B cell (primary cell): Measurements from ENCODE around the gene SPECC1. TPM values are rescaled to one million over a fixed set of nuclear protein-coding genes. Genes with fewer than 3 reads are reported as not detected.

Experiments used
- ATAC-seq: fragments of 200-7000 bp; cut with Tn5 transposase; one replicate; pipeline ENCODE4 v1.10.0; 2021; ENCODE audit warnings: low read depth, mild to moderate bottlenecking, moderate number of reproducible peaks, moderate library complexity
- CTCF ChIA-PET: fragments of 350-600 bp; sonication (Branson Sonifier 250); formaldehyde crosslinking; loops from one replicate; lab custom pipeline; 2021; ENCODE audit warnings: antibody characterized with exemption, inconsistent platforms; lab: Charles Lee
- POLR2A ChIA-PET: fragments of 350-600 bp; sonication (Branson Sonifier 250); formaldehyde crosslinking; loops from one replicate; lab custom pipeline; 2021; ENCODE audit warnings: antibody characterized with exemption; lab: Charles Lee
- DNase-seq: peaks from one replicate; pipeline ENCODE4 v3.0.0; 2013
- H2AFZ ChIP-seq: 2 replicates; pipeline ENCODE4 v1.6.1; 2012; ENCODE audit warnings: mild to moderate bottlenecking, low read depth, low read length; ENCODE audit not compliant: insufficient read depth, poor library complexity, severe bottlenecking
- H3K27ac ChIP-seq, 2 donors: 1 replicate in 1 of 2; 2 replicates in 1 of 2; pipeline ENCODE4 v1.5.1; 2012 to 2013; ENCODE audit warnings: low read length in 2 of 2, mild to moderate bottlenecking in 2 of 2, moderate library complexity in 1 of 2
- H3K27me3 ChIP-seq, 4 experiments: fragments of 200-600 bp in 1 of 4; sonication (generic) in 1 of 4; replicated peaks in 1 of 4; 1 replicate in 2 of 4; 2 replicates in 2 of 4; pipeline versions ENCODE4 v1.6.1 to v1.7.0; 2013 to 2016; ENCODE audit warnings: low read length in 3 of 4, mild to moderate bottlenecking in 2 of 4, mixed read lengths in 1 of 4, moderate library complexity in 1 of 4; ENCODE audit not compliant: insufficient read depth in 4 of 4, control insufficient read depth in 3 of 4; ENCODE audit errors: control extremely low read depth in 1 of 4
- H3K36me3 ChIP-seq, 2 experiments: replicated peaks in 1 of 2; 1 replicate in 1 of 2; 2 replicates in 1 of 2; pipeline versions ENCODE4 v1.6.1 to v1.7.1; 2013; ENCODE audit warnings: low read length in 1 of 2; ENCODE audit not compliant: insufficient read depth in 2 of 2, control insufficient read depth in 1 of 2; ENCODE audit errors: control extremely low read depth in 1 of 2, extremely low read depth in 1 of 2
- H3K4me1 ChIP-seq, 2 donors: fragments of 200-600 bp in 1 of 2; sonication (generic) in 1 of 2; 1 replicate in 1 of 2; 2 replicates in 1 of 2; pipeline versions ENCODE4 v1.5.1 to v1.6.1; 2013 to 2017; ENCODE audit warnings: low read length in 2 of 2; ENCODE audit not compliant: control insufficient read depth in 2 of 2, insufficient read depth in 2 of 2
- H3K4me2 ChIP-seq: replicated peaks from 2 replicates; pipeline ENCODE3; 2012; ENCODE audit warnings: mild to moderate bottlenecking, low read depth, low read length; ENCODE audit not compliant: poor library complexity, severe bottlenecking
- H3K4me3 ChIP-seq, 5 experiments: fragments of 200-600 bp in 1 of 5; sonication (generic) in 1 of 5; 1 replicate in 3 of 5; 2 replicates in 2 of 5; pipeline versions ENCODE4 v1.5.1 to v1.7.0; 2011 to 2016; ENCODE audit warnings: low read length in 4 of 5, mild to moderate bottlenecking in 4 of 5, low read depth in 2 of 5, control low read depth in 1 of 5, moderate library complexity in 1 of 5; ENCODE audit not compliant: insufficient read depth in 1 of 5; ENCODE audit errors: control extremely low read depth in 1 of 5, extremely low read depth in 1 of 5
- H3K79me2 ChIP-seq: fragments of 200-600 bp; sonication (generic); one replicate; pipeline ENCODE4 v1.6.0; 2016; ENCODE audit warnings: low read length; ENCODE audit not compliant: control insufficient read depth, insufficient read depth
- H3K9ac ChIP-seq: fragments of 200-600 bp; sonication (generic); 2 replicates; pipeline ENCODE4 v1.6.1; 2017; ENCODE audit warnings: mild to moderate bottlenecking, low read length, moderate library complexity
- H3K9me3 ChIP-seq, 3 donors: one replicate each; pipeline versions ENCODE4 v1.6.1 to v1.7.1; 2013; ENCODE audit warnings: low read length in 2 of 3; ENCODE audit not compliant: control insufficient read depth in 2 of 3, insufficient read depth in 1 of 3; ENCODE audit errors: control extremely low read depth in 1 of 3
- H4K20me1 ChIP-seq: 2 replicates; pipeline ENCODE4 v1.6.0; 2012; ENCODE audit warnings: mild to moderate bottlenecking, low read length; ENCODE audit not compliant: insufficient read depth, control insufficient read depth, poor library complexity, severe bottlenecking
- H3K27ac Mint-ChIP-seq: one replicate; pipeline ENCODE4 v1.8.0; 2021; ENCODE audit warnings: mixed read lengths
- H3K27me3 Mint-ChIP-seq: one replicate; pipeline ENCODE4 v1.8.0; 2021; ENCODE audit warnings: mixed read lengths
- H3K4me1 Mint-ChIP-seq: one replicate; pipeline ENCODE4 v1.8.0; 2021; ENCODE audit warnings: mixed read lengths
- H3K4me3 Mint-ChIP-seq: one replicate; pipeline ENCODE4 v1.8.0; 2021; ENCODE audit warnings: mixed read lengths
- H3K9me3 Mint-ChIP-seq: one replicate; pipeline ENCODE4 v1.8.0; 2022; ENCODE audit warnings: mixed read lengths; ENCODE audit not compliant: insufficient read depth
- EZH2 ChIP-seq: IDR thresholded peaks from 2 replicates; pipeline ENCODE4 v1.6.1; 2012; ENCODE audit warnings: borderline replicate concordance, low read depth, mild to moderate bottlenecking, moderate library complexity, low read length; ENCODE audit not compliant: insufficient read depth, poor library complexity, severe bottlenecking
- WGBS: methylation state at CpG from one replicate; pipeline ENCODE4 v1.1.5; 2013; ENCODE audit warnings: missing lambda C conversion rate; ENCODE audit not compliant: insufficient coverage; 5-methylcytosine and 5-hydroxymethylcytosine counted together
- intact Hi-C: fragments of 100-400 bp; cut with micrococcal nuclease; formaldehyde crosslinking; loops from one replicate; pipeline ENCODE4 v1.10.0; 2022
- polyA plus RNA-seq: library from polyadenylated mRNA; depleted of rRNA; stranded (reverse); fragments of >200 nt; gene quantifications from 2 replicates; pipeline ENCODE4 v1.2.3, GENCODE V29; 2012
- total RNA-seq, 2 donors: library from RNA; stranded (reverse); fragments of 120-200 nt in 1 of 2; gene quantifications; 1 replicate in 1 of 2; 2 replicates in 1 of 2; pipeline versions ENCODE4 v1.2.3 to v1.2.4, GENCODE V29; 2013 to 2022
- TF ChIP-seq, protein P1 (sequence below): fragments of 200-600 bp; IDR thresholded peaks from one replicate; pipeline ENCODE4 v1.8.0; 2022; ENCODE audit warnings: antibody characterized with exemption, mild to moderate bottlenecking

SPECC1 gene
- total and polyA plus RNA-seq, 2 donors (not counting 1 experiment from before 2014, with no cell fraction given) = 4.6 to 7.4 TPM

DNA sequence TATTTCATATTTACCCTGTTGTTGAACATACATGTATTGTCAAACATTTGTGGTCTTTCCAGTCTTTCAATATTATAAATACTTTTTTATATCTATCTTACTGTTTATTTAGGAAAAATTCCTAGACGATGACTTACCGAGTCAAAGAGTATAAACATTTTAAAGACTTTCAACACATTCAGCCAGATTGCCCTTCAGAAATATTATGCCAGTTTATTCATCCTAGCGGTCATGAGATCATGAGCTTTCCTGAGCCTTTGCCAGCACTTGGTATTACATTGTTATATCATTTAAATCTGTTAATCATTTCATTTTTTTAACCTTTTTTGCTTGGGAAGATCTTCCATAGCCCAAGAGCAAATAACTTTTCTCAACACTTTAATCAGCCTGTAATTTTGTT lies 197.4 kb downstream of the SPECC1 start:
- Mint-ChIP-seq H3K27me3 (no peaks in the 10 kb centered on the region), H3K4me1 (peaks cover 2% of the 10 kb centered on the region), H3K4me3 (no peak overlapping the region), H3K9me3 (no peaks in the 10 kb centered on the region), H3K27ac (no peak overlapping the region)
- no peak overlapping the region for H2AFZ ChIP-seq
- H3K27me3 ChIP-seq = no peaks in the 10 kb centered on the region
- ChIA-PET POLR2A (no interaction called here), CTCF (interaction anchor here (0.5 kb wide), 1 partner anchor 17 kb away, joined by 4 read pairs; no protein-coding TSS in a partner anchor)
- H3K9ac ChIP-seq = no peak overlapping the region
- H3K36me3 ChIP-seq = no peaks in the 10 kb centered on the region
- H3K4me1 ChIP-seq = no peaks in the 10 kb centered on the region
- no peaks in the 10 kb centered on the region for H4K20me1 ChIP-seq
- no peaks in the 10 kb centered on the region for H3K79me2 ChIP-seq
- peaks cover 0 to 1% (median 0%) of the 10 kb centered on the region in 3 donors for H3K9me3 ChIP-seq
- H3K4me2 ChIP-seq = no peak overlapping the region
- ATAC-seq (no peak), DNase-seq (no peak)
- TF ChIP-seq EZH2 = no peak
- TF ChIP-seq, protein P1, sequence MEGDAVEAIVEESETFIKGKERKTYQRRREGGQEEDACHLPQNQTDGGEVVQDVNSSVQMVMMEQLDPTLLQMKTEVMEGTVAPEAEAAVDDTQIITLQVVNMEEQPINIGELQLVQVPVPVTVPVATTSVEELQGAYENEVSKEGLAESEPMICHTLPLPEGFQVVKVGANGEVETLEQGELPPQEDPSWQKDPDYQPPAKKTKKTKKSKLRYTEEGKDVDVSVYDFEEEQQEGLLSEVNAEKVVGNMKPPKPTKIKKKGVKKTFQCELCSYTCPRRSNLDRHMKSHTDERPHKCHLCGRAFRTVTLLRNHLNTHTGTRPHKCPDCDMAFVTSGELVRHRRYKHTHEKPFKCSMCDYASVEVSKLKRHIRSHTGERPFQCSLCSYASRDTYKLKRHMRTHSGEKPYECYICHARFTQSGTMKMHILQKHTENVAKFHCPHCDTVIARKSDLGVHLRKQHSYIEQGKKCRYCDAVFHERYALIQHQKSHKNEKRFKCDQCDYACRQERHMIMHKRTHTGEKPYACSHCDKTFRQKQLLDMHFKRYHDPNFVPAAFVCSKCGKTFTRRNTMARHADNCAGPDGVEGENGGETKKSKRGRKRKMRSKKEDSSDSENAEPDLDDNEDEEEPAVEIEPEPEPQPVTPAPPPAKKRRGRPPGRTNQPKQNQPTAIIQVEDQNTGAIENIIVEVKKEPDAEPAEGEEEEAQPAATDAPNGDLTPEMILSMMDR = no peak
- intact Hi-C loops = no loop called here
- no peak overlapping the region for H3K27ac ChIP-seq
- H3K4me3 ChIP-seq = no peak overlapping the region
- no CpG with 5 or more reads among the region's 3 CpGs for WGBS

DNA sequence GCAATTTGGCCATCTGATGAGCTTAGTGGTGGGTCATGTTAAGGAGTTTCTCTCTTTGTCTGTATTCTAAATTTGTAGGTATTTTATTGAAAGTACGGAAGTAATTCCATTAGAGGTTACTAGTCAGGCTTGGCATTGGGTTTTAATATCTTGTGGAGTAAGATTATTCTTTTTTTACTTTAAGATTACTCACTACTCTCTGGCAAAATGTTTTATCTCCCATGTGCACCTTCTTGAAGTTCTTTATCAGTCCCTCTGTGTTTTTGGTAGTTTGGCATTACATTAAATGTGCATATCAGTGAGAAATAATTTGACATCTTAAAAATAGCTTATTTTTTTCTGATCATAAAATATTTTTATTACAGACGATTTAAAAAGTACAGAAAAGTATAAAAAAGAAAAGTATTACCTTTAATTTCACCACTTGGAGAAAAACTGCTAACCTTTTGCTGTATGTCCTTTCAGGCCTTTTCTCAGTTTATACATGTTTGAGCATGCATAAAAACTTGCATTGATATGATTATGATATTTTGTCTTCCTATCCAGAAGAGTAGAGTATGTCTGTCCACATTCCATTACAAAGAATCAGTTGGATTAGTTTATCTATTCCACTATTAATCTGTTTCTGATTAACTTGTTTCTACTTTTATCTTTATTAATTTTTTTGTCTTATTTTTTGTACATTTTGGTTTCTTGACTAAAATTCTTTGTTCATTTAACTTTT lies 198.3 kb downstream of the SPECC1 start:
- DNase-seq (no peak), ATAC-seq (no peak)
- no peak overlapping the region for H3K4me3 ChIP-seq
- H3K79me2 ChIP-seq = no peaks in the 10 kb centered on the region
- no peaks in the 10 kb centered on the region for H3K4me1 Mint-ChIP-seq
- CTCF ChIA-PET = interaction anchor here (0.5 kb wide), 1 partner anchor 16 kb away, joined by 4 read pairs; no protein-coding TSS in a partner anchor
- no peaks in the 10 kb centered on the region for H4K20me1 ChIP-seq
- H3K36me3 ChIP-seq = no peaks in the 10 kb centered on the region
- no CpG with 5 or more reads among the region's 2 CpGs for WGBS
- no peak overlapping the region for H2AFZ ChIP-seq
- no peaks in the 10 kb centered on the region for H3K4me1 ChIP-seq
- POLR2A ChIA-PET = interaction anchor here (0.7 kb wide), 1 partner anchor 1048 kb away, joined by 5 read pairs; no protein-coding TSS in a partner anchor
- H3K4me2 ChIP-seq = no peak overlapping the region
- peaks cover 3% of the 10 kb centered on the region for H3K9me3 Mint-ChIP-seq
- TF ChIP-seq, protein P1 = no peak
- no peak for TF ChIP-seq EZH2
- H3K27me3 Mint-ChIP-seq = no peaks in the 10 kb centered on the region
- no peak overlapping the region for H3K27ac ChIP-seq
- H3K27me3 ChIP-seq = no peaks in the 10 kb centered on the region
- peaks cover 0 to 5% (median 0%) of the 10 kb centered on the region in 3 donors for H3K9me3 ChIP-seq
- H3K27ac Mint-ChIP-seq = no peak overlapping the region
- intact Hi-C loops = no loop called here
- H3K9ac ChIP-seq = no peak overlapping the region
- no peak overlapping the region for H3K4me3 Mint-ChIP-seq
